WERI-Rb-1 (cell line): ENCODE measurements around the gene LONRF3.

Source experiments
- DNase-seq: peaks from one replicate; pipeline ENCODE4 v3.0.0-alpha.2; 2020
- H3K27ac ChIP-seq: fragments of 250-450 bp; sonication (Bioruptor Pico); 2 replicates; pipeline ENCODE4 v1.5.1; 2020; ENCODE audit warnings: mild to moderate bottlenecking, moderate library complexity
- H3K27me3 ChIP-seq: fragments of 250-450 bp; sonication (Bioruptor Pico); 2 replicates; pipeline ENCODE4 v1.5.1; 2021; ENCODE audit warnings: mild to moderate bottlenecking, low read depth, moderate library complexity; ENCODE audit not compliant: insufficient read depth, severe bottlenecking
- H3K36me3 ChIP-seq: fragments of 250-450 bp; sonication (Bioruptor Pico); 2 replicates; pipeline ENCODE4 v1.5.1; 2020; ENCODE audit warnings: mild to moderate bottlenecking, moderate library complexity
- H3K4me3 ChIP-seq: 2 replicates; pipeline ENCODE4 v1.5.1; 2011; ENCODE audit warnings: low read depth, mild to moderate bottlenecking, control low read depth, low read length
- H3K9me3 ChIP-seq: fragments of 250-450 bp; sonication (Bioruptor Pico); 2 replicates; pipeline ENCODE4 v1.5.1; 2021; ENCODE audit warnings: mild to moderate bottlenecking, moderate library complexity; ENCODE audit not compliant: severe bottlenecking
- CTCF ChIP-seq: IDR thresholded peaks from 2 replicates; pipeline ENCODE4 v1.5.1; 2011; ENCODE audit warnings: low read depth, mild to moderate bottlenecking, control low read depth, inconsistent platforms, low read length

LONRF3 gene

GRCh38 chrX:119008110-119008744 lies 33.8 kb downstream of the LONRF3 start:
- H3K27ac ChIP-seq, result no peak overlapping the region
- H3K27me3 ChIP-seq, result peaks cover 12% of the 10 kb centered on the region
- no peaks in the 10 kb centered on the region for H3K36me3 ChIP-seq
- H3K4me3 ChIP-seq, result no peak overlapping the region
- TF ChIP-seq CTCF, result peak; percentile 60
- no peaks in the 10 kb centered on the region for H3K9me3 ChIP-seq
- peak; percentile 14 for DNase-seq

GRCh38 chrX:119009071-119009470 lies 34.7 kb downstream of the LONRF3 start:
- TF ChIP-seq CTCF, result no peak
- peaks cover 13% of the 10 kb centered on the region for H3K27me3 ChIP-seq

GRCh38 chrX:119010491-119010890 lies 36.1 kb downstream of the LONRF3 start:
- no peak for DNase-seq
- H3K27me3 ChIP-seq, result peaks cover 15% of the 10 kb centered on the region
- H3K36me3 ChIP-seq, result no peaks in the 10 kb centered on the region
- TF ChIP-seq CTCF, result no peak
- H3K27ac ChIP-seq, result no peak overlapping the region
- H3K9me3 ChIP-seq, result no peaks in the 10 kb centered on the region
- no peak overlapping the region for H3K4me3 ChIP-seq

More at GRCh38 chrX:119009071-119009470, 34.7 kb downstream of the LONRF3 start:
- Histone ChIP-seq H3K4me3 (no peak overlapping the region), H3K9me3 (no peaks in the 10 kb centered on the region), H3K36me3 (no peaks in the 10 kb centered on the region), H3K27ac (no peak overlapping the region)
- DNase-seq, result no peak

- no peak for DNase-seq
- Histone ChIP-seq H3K36me3 (no peaks in the 10 kb centered on the region), H3K9me3 (no peaks in the 10 kb centered on the region), H3K4me3 (no peak overlapping the region), H3K27me3 (peaks cover 27% of the 10 kb centered on the region), H3K27ac (no peak overlapping the region)
- TF ChIP-seq CTCF, result no peak
Measured at GRCh38 chrX:119013164-119013563, 38.7 kb downstream of the LONRF3 start.

- Histone ChIP-seq H3K27ac (no peak overlapping the region), H3K9me3 (no peaks in the 10 kb centered on the region), H3K27me3 (peaks cover 33% of the 10 kb centered on the region), H3K36me3 (no peaks in the 10 kb centered on the region), H3K4me3 (no peak overlapping the region)
- no peak for TF ChIP-seq CTCF
- no peak for DNase-seq
Measured at GRCh38 chrX:119015407-119016237, 41.2 kb downstream of the LONRF3 start.
